Neural crest cell (in vitro differentiated cells): ENCODE data around the gene HDAC9. TPM values are rescaled to one million over a fixed set of nuclear protein-coding genes. Genes with fewer than 3 reads are reported as not detected.

Experiments used
- DNase-seq: peaks from one replicate; pipeline ENCODE4 v3.0.0; 2021; ENCODE audit warnings: low read depth, mixed read lengths, low spot score
- H3K27ac Mint-ChIP-seq: one replicate; pipeline ENCODE4 v1.8.0; 2021; ENCODE audit warnings: mild to moderate bottlenecking, mixed read lengths; ENCODE audit not compliant: unreplicated experiment
- H3K27me3 Mint-ChIP-seq: 2 replicates; pipeline ENCODE4 v1.8.0; 2021; ENCODE audit warnings: low read depth, mild to moderate bottlenecking, mixed read lengths
- H3K36me3 Mint-ChIP-seq: 2 replicates; pipeline ENCODE4 v1.8.0; 2021; ENCODE audit warnings: low read depth, mild to moderate bottlenecking, mixed read lengths
- H3K4me1 Mint-ChIP-seq: 2 replicates; pipeline ENCODE4 v1.8.0; 2021; ENCODE audit warnings: mixed read lengths
- H3K4me3 Mint-ChIP-seq: one replicate; pipeline ENCODE4 v1.8.0; 2021; ENCODE audit warnings: mild to moderate bottlenecking, mixed read lengths
- H3K9me3 Mint-ChIP-seq: 2 replicates; pipeline ENCODE4 v1.8.0; 2021; ENCODE audit warnings: mixed read lengths
- CTCF ChIP-seq: fragments of 200-600 bp; sonication (generic); conservative IDR thresholded peaks from 2 replicates; pipeline ENCODE4 v1.5.0; 2021; ENCODE audit warnings: antibody characterized with exemption, mild to moderate bottlenecking
- total RNA-seq: library from RNA; stranded (reverse); gene quantifications from 2 replicates; pipeline ENCODE4 v1.2.1, GENCODE V29; 2021

HDAC9 gene
- total RNA-seq, 1 donor from 2014 or later: 32.3 TPM

GRCh38 chr7:18494821-18495408, 634 bp upstream of the HDAC9 start:
- Mint-ChIP-seq H3K27me3 (no peaks in the 10 kb centered on the region), H3K4me1 (peaks cover 50% of the 10 kb centered on the region), H3K27ac (peak overlapping the region; percentile 31), H3K36me3 (no peaks in the 10 kb centered on the region), H3K4me3 (peak overlapping the region; percentile 88), H3K9me3 (no peaks in the 10 kb centered on the region)
- no peak for DNase-seq
- no peak for TF ChIP-seq CTCF

- DNase-seq: no peak
- H3K4me3 Mint-ChIP-seq: peak overlapping the region; percentile 88
- no peaks in the 10 kb centered on the region for H3K9me3 Mint-ChIP-seq
- no peak for TF ChIP-seq CTCF
- no peaks in the 10 kb centered on the region for H3K36me3 Mint-ChIP-seq
- H3K27me3 Mint-ChIP-seq: no peaks in the 10 kb centered on the region
- H3K27ac Mint-ChIP-seq: peak overlapping the region; percentile 8
- peaks cover 54% of the 10 kb centered on the region for H3K4me1 Mint-ChIP-seq
Measured at GRCh38 chr7:18496341-18496700, 772 bp downstream of the HDAC9 start.

GRCh38 chr7:18497082-18497481, 1.5 kb downstream of the HDAC9 start:
- no peak for TF ChIP-seq CTCF
- H3K27ac Mint-ChIP-seq: no peak overlapping the region
- peaks cover 4% of the 10 kb centered on the region for H3K36me3 Mint-ChIP-seq
- H3K4me3 Mint-ChIP-seq: peak overlapping the region; percentile 88
- DNase-seq: no peak
- no peaks in the 10 kb centered on the region for H3K27me3 Mint-ChIP-seq
- H3K4me1 Mint-ChIP-seq: peaks cover 61% of the 10 kb centered on the region
- H3K9me3 Mint-ChIP-seq: no peaks in the 10 kb centered on the region

GRCh38 chr7:18497800-18498199, 2.3 kb downstream of the HDAC9 start:
- no peak for DNase-seq
- H3K4me1 Mint-ChIP-seq: peaks cover 61% of the 10 kb centered on the region
- no peaks in the 10 kb centered on the region for H3K27me3 Mint-ChIP-seq
- no peaks in the 10 kb centered on the region for H3K9me3 Mint-ChIP-seq
- TF ChIP-seq CTCF: no peak
- H3K36me3 Mint-ChIP-seq: peaks cover 4% of the 10 kb centered on the region
- H3K27ac Mint-ChIP-seq: no peak overlapping the region
- H3K4me3 Mint-ChIP-seq: peak overlapping the region; percentile 88

- DNase-seq: no peak
- no peaks in the 10 kb centered on the region for H3K27me3 Mint-ChIP-seq
- peaks cover 7% of the 10 kb centered on the region for H3K36me3 Mint-ChIP-seq
- no peaks in the 10 kb centered on the region for H3K9me3 Mint-ChIP-seq
- H3K4me3 Mint-ChIP-seq: peak overlapping the region; percentile 88
- H3K4me1 Mint-ChIP-seq: peaks cover 61% of the 10 kb centered on the region
- H3K27ac Mint-ChIP-seq: no peak overlapping the region
- TF ChIP-seq CTCF: no peak
Measured at GRCh38 chr7:18498341-18498740, 2.8 kb downstream of the HDAC9 start.
